K562 (cell line): ENCODE measurements around the gene ZBTB26. TPM values are rescaled to one million over a fixed set of nuclear protein-coding genes. Genes with fewer than 3 reads are reported as not detected.

Experiments
- CHD7 ChIP-seq: fragments of 200-600 bp; sonication (generic); IDR thresholded peaks from one replicate; pipeline ENCODE4 v1.6.1; 2012; ENCODE audit warnings: mild to moderate bottlenecking, low read depth, low read length, inconsistent platforms
- DLX4 ChIP-seq: fragments of 250-450 bp; sonication (Bioruptor Pico); IDR thresholded peaks from 2 replicates; pipeline ENCODE4 v1.6.1; 2021; ENCODE audit warnings: mild to moderate bottlenecking
- ESRRA ChIP-seq: fragments of 450-650 bp; IDR thresholded peaks from 2 replicates; pipeline ENCODE4 v1.6.1; 2014; ENCODE audit warnings: low read depth, mild to moderate bottlenecking, moderate library complexity, borderline replicate concordance
- TRIM28 ChIP-seq: fragments of 450-650 bp; IDR thresholded peaks from 2 replicates; pipeline ENCODE4 v1.6.1; 2017
- polyA plus RNA-seq, 8 experiments: library from polyadenylated mRNA; depleted of rRNA in 4 of 8; stranded (reverse) in 5 of 8; unstranded in 3 of 8; fragments of >200 nt; fragmentation: Nextera tagmentation in 2 of 8; fragmentation: Illumina TruSeq in 1 of 8; extraction: Ambion mirVana in 2 of 8; extraction: Trizol in 1 of 8; gene quantifications; 2 replicates each; pipeline versions ENCODE4 v1.2.1 to v1.2.3, GENCODE V29; 2011 to 2014; ENCODE audit warnings: inconsistent platforms in 1 of 8, missing spikeins in 1 of 8
- total RNA-seq, 7 experiments: library from RNA; depleted of rRNA in 6 of 7; stranded (reverse); fragments of >200 nt in 6 of 7; fragmentation: Illumina TruSeq in 2 of 7; extraction: Trizol in 2 of 7; gene quantifications; 2 replicates each; pipeline versions ENCODE4 v1.2.1 to v1.2.3, GENCODE V29; 2011 to 2021; ENCODE audit warnings: low replicate concordance in 1 of 7
- TF ChIP-seq, protein P1 (sequence below): sonication (generic); formaldehyde crosslinking; IDR thresholded peaks from 2 replicates; pipeline ENCODE4 v1.8.0; 2023; ENCODE audit warnings: missing genetic modification reagents, mild to moderate bottlenecking, borderline replicate concordance
- TF ChIP-seq, protein P2 (sequence below), 2 experiments: fragments of 450-650 bp; conservative IDR thresholded peaks; 2 replicates each; pipeline ENCODE4 v1.6.1; 2017; ENCODE audit warnings: mild to moderate bottlenecking in 2 of 2, moderate library complexity in 2 of 2

ZBTB26 gene
- total and polyA plus RNA-seq, 9 of the 15 experiments (the other 6 are each of a cell fraction or from before 2014, with no cell fraction given): 2.4 to 20.7 (median 5.0) TPM

DNA sequence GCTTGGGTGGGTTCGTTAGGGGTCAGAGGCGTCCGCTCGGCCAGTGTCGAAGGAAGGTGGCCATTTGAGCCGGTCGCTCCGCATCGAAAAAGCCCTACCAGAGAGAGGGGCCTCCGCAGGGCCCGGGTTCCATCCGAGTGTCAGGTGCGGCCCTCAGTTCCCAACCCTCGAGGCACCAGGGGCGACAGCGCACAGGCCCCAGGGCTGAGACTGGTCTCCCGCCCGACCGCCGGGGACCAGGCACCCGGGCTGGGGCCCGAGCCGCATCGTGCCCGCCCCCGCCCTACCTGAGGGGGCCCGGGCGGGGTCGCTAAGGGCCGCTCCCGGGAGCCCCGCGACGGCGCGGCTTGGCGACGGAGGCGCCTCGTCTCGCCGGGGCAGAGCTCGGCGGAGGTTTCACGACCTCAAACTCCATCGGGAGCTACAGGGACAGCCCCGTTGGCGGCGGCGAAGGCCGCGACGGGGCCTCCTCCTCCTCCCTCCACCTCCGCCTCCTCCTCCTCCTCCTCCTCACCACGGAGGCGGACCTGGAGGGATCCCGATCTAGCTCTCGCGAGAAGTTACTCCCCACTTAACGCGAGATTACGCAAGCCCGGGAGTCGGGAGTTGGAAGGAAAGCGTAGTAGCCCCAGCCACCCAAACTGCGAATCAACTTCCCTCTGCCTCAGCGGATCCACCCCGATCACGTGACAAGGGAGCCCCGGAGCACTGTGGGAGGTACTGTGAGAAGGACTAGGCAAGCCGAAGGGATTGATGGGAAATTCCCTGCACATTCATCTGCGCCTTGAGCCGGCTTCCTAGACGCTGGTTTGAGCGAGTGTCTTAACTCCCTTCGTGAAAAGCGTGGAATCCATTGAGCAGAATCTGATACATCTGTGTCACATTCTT, 26.2 kb downstream of the ZBTB26 start, which contains the start of gene RC3H2 (continued):
- TF ChIP-seq CHD7 (no peak), ESRRA (no peak), TRIM28 (no peak), DLX4 (CRISPR knock-in tag) (no peak)
- TF ChIP-seq, protein P1, sequence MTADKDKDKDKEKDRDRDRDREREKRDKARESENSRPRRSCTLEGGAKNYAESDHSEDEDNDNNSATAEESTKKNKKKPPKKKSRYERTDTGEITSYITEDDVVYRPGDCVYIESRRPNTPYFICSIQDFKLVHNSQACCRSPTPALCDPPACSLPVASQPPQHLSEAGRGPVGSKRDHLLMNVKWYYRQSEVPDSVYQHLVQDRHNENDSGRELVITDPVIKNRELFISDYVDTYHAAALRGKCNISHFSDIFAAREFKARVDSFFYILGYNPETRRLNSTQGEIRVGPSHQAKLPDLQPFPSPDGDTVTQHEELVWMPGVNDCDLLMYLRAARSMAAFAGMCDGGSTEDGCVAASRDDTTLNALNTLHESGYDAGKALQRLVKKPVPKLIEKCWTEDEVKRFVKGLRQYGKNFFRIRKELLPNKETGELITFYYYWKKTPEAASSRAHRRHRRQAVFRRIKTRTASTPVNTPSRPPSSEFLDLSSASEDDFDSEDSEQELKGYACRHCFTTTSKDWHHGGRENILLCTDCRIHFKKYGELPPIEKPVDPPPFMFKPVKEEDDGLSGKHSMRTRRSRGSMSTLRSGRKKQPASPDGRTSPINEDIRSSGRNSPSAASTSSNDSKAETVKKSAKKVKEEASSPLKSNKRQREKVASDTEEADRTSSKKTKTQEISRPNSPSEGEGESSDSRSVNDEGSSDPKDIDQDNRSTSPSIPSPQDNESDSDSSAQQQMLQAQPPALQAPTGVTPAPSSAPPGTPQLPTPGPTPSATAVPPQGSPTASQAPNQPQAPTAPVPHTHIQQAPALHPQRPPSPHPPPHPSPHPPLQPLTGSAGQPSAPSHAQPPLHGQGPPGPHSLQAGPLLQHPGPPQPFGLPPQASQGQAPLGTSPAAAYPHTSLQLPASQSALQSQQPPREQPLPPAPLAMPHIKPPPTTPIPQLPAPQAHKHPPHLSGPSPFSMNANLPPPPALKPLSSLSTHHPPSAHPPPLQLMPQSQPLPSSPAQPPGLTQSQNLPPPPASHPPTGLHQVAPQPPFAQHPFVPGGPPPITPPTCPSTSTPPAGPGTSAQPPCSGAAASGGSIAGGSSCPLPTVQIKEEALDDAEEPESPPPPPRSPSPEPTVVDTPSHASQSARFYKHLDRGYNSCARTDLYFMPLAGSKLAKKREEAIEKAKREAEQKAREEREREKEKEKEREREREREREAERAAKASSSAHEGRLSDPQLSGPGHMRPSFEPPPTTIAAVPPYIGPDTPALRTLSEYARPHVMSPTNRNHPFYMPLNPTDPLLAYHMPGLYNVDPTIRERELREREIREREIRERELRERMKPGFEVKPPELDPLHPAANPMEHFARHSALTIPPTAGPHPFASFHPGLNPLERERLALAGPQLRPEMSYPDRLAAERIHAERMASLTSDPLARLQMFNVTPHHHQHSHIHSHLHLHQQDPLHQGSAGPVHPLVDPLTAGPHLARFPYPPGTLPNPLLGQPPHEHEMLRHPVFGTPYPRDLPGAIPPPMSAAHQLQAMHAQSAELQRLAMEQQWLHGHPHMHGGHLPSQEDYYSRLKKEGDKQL: no peak
- TF ChIP-seq, protein P2, sequence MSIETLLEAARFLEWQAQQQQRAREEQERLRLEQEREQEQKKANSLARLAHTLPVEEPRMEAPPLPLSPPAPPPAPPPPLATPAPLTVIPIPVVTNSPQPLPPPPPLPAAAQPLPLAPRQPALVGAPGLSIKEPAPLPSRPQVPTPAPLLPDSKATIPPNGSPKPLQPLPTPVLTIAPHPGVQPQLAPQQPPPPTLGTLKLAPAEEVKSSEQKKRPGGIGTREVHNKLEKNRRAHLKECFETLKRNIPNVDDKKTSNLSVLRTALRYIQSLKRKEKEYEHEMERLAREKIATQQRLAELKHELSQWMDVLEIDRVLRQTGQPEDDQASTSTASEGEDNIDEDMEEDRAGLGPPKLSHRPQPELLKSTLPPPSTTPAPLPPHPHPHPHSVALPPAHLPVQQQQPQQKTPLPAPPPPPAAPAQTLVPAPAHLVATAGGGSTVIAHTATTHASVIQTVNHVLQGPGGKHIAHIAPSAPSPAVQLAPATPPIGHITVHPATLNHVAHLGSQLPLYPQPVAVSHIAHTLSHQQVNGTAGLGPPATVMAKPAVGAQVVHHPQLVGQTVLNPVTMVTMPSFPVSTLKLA (conservative IDR thresholded peaks at IDR 0.05): peak in 1 of 2 experiments; percentile 53; a peak in 2 of 4 replicates
